HG03196 (cell line): Measurements from ENCODE around the gene ARHGEF7.
"Not testable (repeated sequence)": the region's sequence is repeated elsewhere in the genome, so short reads cannot be mapped to it uniquely, and the experiment has no call there.

Experiments
- ATAC-seq: cut with Tn5 transposase; IDR thresholded peaks from one replicate; pipeline ENCODE4 v1.9.1; 2021; ENCODE audit not compliant: unreplicated experiment

ARHGEF7 gene

DNA sequence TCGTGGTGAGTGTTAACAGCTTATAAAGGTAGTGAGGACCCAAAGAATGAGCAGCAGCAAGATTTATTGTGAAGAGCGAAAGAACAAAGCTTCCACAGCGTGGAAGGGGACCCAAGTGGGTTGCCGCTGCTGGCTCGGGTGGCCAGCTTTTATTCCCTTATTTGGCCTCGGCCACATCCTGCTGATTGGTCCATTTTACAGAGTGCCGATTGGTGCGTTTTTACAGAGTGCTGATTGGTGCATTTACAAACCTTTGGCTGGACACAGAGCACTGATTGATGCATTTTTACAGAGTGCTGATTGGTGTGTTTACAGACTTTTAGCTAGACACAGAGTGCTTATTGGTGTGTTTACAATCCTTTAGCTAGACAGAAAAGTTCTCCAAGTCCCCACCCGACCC lies 74.4 kb downstream of the ARHGEF7 start:
- not testable (repeated sequence) for ATAC-seq

DNA sequence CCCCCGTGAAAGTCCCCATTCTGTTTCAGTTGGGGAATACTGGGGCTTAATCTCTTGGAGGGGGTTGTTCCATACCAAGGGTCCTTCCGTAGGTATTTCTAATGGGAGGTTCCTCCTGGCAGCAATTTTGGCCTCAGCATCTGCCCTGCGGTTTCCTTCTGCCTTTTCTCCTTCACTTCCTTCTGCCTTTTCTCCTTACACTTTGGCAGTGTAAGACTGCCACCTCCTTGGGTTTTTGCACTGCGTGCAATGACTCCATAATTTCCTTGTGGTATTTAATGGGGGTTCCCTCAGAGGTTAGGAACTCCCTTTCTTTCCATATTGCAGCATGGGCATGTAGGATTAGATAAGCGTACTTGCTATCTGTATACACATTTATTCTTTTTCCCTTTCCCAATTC lies 78.1 kb downstream of the ARHGEF7 start:
- not testable (repeated sequence) for ATAC-seq

DNA sequence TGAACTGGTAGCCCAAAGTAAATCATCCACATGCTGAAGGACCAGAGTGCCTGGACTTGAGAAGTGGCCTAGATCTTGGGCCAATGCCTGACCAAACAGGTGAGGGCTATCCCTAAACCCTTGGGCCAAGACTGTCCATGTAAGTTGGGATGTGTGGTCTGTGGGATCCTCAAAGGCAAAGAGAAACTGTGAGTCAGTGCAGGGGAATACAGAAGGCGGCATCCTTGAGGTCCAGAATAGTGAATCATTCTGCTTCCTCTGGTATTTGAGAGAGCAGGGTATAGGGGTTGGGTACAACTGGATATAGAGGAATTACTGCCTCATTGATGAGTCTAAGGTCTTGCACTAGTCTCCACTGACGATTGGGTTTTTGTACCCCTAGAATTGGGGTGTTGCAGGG lies 79.5 kb downstream of the ARHGEF7 start:
- not testable (repeated sequence) for ATAC-seq

DNA sequence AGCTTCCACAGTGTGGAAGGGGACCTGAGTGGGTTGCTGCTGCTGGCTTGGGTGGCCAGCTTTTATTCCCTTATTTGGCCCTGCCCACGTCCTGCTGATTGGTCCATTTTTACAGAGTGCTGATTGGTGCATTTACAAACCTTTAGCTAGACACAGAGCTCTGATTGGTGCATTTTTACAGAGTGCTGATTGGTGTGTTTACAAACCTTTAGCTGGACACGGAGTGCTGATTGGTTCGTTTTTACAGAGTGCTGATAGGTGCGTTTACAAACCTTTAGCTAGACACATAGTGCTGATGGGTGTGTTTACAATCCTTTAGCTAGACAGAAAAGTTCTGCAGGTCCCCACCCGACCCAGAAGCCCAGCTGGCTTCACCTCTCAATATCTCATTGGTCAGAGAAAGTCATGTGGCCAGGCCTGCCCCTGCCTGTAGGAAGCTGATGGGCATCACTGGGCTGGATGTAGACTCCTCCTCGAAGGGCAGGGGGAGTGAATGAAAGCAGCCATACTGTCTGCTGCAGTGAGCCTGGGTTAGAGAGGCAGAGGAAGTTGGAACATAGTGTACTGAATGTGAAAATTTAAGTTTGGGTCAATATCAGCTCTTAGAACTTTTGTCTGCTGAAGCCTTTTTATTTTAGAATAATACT lies 83.7 kb downstream of the ARHGEF7 start:
- not testable (repeated sequence) for ATAC-seq

DNA sequence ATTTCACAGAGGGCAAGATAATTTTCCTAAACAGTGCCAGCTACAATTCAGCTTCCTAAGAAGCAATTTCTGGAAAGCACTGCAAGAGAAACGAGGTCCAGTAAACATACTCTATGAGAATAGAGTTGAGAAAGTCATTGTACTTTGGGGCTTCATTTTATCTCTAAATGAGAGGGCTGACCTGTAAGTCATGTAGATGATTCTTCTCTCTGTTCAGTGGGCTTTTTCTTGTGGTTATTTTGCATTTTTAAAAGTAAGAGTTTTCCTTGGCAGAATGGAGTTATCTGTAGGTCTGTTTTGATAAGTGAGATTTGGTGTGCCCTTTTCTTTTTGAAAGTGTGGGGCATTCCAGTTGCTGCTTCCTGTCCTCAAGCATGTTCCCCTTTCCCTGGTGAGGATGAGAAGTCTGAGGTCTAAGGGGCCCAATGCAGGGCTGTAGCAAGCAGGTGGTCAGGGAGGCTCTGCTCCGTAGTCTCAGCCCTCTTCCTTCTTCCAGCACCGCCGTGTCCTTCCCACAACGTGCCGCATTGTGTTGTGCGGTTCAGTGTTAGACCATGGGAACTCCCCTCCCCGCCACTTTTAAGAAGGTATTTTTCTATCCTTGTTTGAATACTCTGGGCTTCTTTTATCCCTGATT lies 86.3 kb downstream of the ARHGEF7 start:
- no peak for ATAC-seq

DNA sequence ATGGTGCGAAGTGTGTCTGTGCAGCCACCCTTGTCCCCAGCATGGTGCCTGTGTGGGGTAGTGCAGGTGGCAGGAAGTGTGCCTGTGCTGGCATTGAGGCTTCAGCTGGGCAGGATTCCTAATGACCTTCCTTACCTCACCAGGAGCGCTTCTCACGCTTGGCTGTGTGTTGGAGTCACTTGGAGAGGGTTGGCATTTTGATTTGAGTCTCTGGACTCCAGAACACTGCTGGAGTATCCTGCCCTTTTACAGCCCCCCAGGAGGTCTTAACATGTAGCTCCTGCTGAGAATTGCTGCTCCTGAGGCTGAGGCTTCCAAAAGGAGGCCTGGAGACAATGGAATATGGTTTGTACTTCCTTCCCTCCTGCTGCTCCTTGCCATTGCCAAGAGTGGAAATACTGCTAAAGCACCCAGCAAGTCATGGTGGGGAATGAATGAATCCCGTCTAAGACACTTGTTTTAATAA lies 87.1 kb downstream of the ARHGEF7 start:
- ATAC-seq: no peak

DNA sequence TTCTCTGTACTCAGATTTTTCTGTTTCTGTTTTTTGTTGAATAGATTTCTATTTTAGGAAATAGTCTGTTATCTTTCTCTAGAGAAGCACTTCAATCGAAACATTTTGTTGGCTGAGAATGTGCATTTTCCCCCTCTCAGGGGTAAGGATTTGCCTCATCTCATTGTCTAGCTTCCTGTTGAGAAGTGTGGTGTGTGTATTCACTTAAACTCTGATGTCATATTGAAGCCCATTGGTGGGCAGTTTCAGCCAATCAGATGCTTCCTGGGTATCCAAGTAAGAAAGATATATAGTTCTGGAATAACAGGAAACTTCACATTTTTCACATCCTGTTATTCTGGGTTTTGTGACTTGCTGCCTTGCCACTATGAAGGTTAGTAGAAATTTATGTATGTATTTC lies 87.6 kb downstream of the ARHGEF7 start:
- peak; percentile 72 for ATAC-seq

DNA sequence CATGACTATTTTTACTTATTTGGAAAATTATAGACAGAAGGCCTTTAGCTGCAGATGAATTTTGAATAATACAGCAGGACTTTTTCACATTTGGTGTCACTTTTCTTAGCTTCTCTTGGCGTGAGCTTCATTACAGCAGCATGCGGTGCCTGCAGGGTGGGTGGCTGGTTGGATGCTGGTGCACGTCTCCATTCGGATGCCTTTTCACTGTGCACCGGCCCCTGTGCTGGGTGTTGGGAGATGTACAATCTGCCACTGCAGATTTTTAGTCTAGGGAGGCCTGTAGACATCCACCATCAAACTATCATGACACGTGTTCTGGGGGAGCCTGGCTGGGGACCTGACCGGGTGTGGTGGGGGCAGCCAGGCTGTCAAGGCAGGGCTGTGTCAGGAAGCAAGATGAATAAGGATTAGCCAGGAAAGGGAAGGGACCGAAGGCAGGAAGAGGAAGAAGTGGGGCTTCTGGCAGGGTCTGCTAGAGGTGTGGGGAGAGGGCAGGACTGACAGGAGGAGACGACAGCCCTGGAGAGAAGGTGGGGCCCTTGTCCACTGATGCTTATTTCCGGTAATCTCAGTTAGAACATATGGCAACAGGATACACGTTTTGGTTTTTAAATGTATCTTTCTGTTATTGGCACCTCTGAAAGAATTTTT lies 88.8 kb downstream of the ARHGEF7 start:
- ATAC-seq: peak; percentile 35

DNA sequence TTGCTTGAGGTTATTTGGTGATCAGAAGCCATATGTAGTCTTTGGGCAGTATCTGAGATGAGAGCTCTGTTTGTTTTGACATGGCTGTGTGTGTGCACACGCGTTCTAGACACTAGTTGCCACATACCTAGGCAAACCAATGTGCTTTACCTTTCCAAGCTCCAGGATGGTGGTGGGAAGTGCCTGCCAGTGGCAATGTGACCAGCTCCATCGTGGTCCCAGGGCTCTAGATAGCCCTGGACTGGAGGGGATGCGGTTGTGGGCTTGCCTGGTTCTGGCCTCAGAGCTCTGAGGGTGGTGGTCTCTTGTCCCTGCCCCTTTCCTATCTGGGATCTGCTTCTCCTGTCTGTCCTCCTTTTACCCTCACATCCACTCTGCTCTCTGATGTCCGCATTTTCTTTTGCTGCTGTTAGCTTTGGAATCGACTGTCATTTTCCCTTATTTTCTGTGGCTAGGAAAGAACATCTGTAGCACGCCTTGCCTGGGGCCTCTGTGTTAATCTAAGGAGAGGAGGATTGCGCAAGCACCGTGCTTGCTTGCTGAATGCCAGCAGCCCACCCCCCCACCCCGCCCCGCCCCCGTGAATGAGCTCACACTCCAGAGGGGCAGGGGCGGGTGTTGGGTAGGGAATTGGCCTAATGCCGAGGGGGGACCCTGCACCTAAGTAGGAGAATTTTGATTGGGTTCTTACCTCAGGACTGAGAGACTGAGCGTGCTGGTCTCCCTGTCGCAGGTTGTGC lies 89.5 kb downstream of the ARHGEF7 start:
- ATAC-seq: no peak

DNA sequence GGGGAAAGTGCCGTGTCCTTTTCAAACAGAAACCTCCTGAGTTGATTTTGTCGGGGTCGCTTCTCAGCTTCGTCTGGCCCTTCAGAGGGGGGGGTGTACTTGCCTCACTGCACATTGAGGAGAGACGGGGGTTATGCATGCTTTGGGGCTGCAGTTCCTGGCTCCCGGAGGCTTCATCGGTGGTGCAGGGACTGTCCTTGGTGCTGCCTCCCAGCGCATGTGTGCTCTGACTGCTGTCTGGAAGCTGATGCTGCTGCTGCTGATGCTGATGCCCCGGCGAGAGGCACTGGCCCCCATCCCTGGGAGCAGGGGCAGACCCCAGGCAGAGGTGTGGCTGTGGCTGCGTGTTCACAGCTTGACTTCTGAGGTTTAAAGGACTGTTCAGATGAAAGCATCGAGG lies 91.0 kb downstream of the ARHGEF7 start:
- no peak for ATAC-seq

DNA sequence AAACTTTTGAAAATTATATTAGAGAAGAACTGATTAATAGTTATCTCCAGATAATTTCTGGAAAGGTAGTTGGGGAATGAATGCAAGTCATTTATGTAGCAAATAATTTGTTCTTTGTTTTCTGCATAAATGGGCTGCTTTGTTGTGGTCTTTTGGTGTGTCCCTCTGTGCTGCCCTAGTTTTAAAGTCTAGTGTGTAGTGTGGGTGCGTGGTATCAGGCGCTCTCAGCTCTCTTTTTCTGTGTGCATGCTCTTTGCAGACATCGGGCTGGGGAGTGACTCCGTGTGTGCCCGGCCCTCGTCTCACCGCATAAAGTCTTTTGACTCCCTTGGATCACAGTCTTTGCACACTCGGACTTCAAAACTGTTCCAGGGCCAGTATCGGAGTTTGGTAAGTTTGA lies 94.5 kb downstream of the ARHGEF7 start:
- no peak for ATAC-seq

DNA sequence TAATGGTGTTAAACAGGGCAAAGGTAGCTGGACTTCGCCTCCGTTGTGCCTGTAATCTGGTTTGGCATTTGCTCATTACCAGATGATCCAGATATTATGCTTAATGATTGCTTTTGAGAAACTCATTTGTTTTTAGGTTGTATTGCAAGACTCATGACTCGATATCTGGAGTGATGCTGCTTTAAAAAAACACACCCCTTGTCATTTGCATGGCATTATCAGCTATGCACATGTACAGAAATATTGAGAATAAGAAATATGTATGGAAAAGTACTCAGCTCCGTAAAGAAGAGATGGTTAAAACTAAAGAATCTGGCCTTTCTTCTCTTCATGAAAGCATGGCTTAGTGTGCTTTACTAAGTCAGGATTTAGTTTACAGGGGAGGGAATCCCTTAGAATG lies 95.0 kb downstream of the ARHGEF7 start:
- no peak for ATAC-seq

DNA sequence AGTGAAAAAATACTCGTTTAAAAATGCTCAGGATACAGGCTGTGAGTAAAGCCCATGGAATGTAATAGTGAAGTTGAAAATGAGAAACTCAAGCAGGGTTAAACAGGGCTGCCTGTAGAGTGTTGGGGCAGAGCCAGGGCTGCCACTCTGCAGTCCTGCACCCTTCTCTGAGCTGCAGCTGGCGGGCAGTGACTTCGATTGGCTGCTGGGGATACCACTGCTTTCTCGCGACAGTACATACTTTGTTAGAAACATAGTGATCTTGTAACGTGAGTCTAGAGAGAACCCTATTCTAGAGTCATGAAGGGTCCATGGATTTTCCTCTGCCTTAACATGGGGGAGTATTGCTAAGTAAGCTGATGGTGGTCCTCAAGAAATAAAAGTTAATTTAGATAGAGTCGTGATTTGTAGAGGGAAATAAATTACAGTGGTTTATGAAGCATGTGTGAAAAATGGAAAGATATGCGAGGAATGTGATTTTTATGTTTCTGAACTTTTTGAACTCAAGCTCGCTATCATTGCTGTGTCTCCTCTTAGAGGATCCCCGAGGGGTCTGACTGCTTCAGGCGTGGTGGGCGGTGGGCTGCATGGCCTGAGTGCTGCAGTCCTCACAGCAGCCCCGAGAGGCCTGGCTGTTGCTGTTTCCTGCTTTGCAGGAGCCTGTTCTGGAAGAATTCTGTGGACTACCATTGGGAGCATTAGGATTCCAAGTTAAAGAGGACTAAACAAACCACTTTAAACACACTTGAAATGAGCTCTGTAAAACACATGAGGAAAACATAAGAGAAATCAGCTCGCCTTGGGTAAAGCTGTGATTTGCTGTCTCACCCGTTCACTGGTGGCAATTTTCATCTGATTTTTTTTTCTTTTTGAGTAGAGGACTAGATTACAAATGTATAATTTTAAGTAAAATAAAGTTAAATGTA lies 95.7 kb downstream of the ARHGEF7 start:
- ATAC-seq: no peak

DNA sequence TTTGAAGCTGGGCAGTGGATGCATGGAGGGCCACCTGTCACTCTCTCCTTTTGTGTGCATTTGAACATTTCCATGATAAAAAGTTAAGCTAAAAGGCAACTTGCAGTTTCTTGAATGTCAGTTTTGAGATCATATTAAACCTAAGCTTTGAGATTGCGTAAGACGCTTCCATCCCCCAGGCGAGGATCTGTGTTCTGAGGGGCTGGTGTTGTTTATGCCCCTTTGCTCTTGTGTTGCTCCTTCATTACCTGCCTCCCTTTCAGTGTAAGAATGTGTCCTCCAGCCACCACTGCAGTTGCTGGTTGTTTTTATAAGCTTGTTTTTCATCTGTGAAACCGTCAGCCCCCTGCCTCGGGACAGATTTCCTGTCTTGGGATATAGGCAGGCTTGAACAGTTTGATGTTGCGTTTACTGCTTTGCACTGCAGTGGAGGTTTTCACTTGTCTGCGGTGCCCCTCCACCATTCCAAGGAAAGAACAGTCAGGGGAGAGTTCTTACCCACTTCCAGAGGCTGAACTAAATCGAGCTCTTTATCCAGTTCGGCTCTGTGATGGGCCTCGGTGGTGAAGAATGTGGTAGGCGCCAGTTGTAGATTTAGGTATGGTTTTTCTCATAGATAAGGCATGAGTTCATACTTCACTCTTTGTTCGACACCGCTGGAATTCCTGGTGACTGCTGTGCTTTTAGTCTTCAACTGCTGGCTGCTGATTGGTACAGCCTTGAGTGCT lies 96.8 kb downstream of the ARHGEF7 start:
- ATAC-seq: no peak

DNA sequence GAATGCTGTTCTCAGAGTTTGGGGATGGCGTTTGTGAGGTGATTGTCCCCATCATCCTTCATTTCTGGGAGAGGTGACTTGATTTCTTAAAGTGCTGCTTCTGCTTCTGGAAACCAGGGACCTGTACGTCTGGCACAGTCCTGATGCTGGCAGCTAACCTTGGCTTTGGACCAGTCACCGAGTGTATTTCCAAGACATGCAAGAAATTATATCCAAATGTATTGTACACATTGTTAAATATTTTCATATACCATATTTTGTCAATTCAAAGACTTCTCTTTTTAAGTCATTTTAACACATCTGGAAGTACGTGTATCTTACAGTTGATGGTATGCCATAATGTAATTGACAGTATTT lies 97.4 kb downstream of the ARHGEF7 start:
- ATAC-seq: no peak

DNA sequence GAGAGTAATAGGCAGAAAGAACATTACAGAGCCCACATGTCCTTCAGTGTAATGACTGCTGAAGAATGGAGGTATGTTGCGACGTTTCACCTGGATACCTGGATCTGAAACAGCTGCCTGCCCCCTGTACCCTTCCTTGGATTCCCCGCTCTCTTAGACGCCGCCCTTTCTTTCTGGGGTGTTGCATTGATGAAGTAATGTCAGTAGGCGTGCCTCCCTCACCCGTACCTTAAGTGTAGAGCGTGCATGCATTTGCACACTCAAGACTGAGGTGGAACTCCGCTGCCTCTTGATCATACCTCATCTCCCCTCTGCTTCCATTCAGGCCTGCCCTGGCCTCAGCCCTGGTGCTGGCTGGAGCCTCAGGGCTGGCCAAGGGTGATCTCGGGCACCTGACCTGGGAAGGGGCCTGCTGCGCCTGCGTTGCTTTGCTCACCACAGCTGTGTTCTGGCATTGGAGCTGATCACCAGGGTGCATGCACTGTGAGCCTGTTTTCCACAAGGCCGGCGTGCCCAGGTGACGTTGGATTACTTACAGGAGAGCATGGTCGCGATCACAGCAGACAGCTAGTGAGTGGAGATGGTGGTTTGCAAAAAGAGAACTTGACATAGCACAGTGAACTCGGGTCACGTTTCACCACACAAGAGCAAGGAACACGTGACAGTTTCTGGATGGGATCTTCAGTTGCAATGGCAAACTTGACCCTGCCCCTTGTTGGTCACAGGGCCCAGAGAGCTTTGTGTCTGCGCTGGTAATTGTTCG lies 99.0 kb downstream of the ARHGEF7 start:
- no peak for ATAC-seq

DNA sequence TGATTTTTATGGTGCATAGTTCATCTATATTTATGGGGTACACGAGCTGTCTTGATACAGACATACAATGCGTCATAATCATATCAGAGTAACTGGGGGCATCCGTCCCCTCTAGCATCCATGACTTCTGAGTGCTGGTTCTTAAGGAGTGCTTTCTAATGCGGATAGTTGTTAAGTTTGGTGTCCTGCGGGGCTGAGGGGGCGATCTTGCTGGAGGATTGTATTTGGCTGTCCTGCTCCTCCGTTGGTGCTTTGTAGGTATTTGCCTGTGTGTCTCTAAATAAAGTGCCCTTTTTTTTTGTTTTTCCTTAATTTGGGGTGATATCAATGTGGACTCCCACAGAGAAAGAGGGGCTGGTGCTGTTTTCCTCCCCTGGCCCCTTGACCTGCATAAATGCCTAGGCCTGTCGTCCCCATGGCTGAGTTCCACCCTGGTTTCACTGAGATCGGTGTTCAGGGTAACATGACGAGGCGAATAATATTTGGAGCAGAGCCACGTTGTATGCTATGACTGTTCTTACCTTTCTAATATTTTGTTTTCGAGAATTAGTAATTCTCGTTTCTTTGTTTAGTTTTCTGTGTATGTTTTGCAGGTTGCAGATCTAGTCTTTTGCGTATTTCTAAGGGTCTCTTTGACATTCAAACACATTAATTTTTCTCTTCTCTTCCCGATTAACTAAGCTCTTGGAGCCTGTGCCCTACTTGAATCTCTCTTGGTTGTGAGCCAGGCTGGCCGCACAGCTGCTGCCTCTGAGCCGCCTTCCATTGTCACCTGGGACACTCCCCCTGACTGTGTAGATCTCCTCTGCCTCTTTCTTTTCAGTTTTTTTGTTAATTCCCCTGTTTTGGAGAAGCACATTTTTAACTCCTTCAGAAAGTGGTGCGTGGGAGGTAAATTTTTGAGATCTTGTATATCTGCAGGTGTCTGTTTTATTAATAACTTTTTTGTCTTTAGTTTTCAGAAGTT lies 100.3 kb downstream of the ARHGEF7 start:
- ATAC-seq: no peak
